H9 (cell line): ENCODE measurements around the gene PCDHA1. TPM values are rescaled to one million over a fixed set of nuclear protein-coding genes. Genes with fewer than 3 reads are reported as not detected.

ENCODE experiments used
- DNase-seq: peaks from one replicate; pipeline ENCODE4 v3.0.0-alpha.2; 2017
- H2AFZ ChIP-seq: one replicate; pipeline ENCODE4 v1.6.1; 2013; ENCODE audit warnings: mild to moderate bottlenecking, low read length, control low read depth, moderate library complexity
- H2AK5ac ChIP-seq: 2 replicates; pipeline ENCODE4 v1.6.1; 2013; ENCODE audit warnings: low read length, control low read depth, mixed read lengths; ENCODE audit not compliant: insufficient read length
- H2BK120ac ChIP-seq: one replicate; pipeline ENCODE4 v1.6.1; 2013; ENCODE audit warnings: low read depth, mild to moderate bottlenecking, low read length, control low read depth, inconsistent platforms; ENCODE audit not compliant: poor library complexity, severe bottlenecking
- H2BK12ac ChIP-seq: 2 replicates; pipeline ENCODE4 v1.6.1; 2013; ENCODE audit warnings: low read length, control low read depth, mixed read lengths, low read depth; ENCODE audit not compliant: insufficient read length
- H2BK15ac ChIP-seq: 2 replicates; pipeline ENCODE4 v1.6.1; 2013; ENCODE audit warnings: low read depth, low read length, control low read depth
- H2BK20ac ChIP-seq: one replicate; pipeline ENCODE4 v1.6.1; 2013; ENCODE audit warnings: low read depth, mild to moderate bottlenecking, low read length, control low read depth, inconsistent platforms; ENCODE audit not compliant: poor library complexity, severe bottlenecking
- H2BK5ac ChIP-seq: 2 replicates; pipeline ENCODE4 v1.6.1; 2013; ENCODE audit warnings: low read length, control low read depth, mixed read lengths; ENCODE audit not compliant: insufficient read length
- H3K14ac ChIP-seq: 2 replicates; pipeline ENCODE4 v1.6.1; 2013; ENCODE audit warnings: low read length, control low read depth; ENCODE audit not compliant: insufficient read depth
- H3K18ac ChIP-seq: 2 replicates; pipeline ENCODE4 v1.6.1; 2013; ENCODE audit warnings: low read depth, mild to moderate bottlenecking, mixed read lengths, low read length, control low read depth; ENCODE audit not compliant: insufficient read length
- H3K23ac ChIP-seq: 2 replicates; pipeline ENCODE4 v1.6.1; 2013; ENCODE audit warnings: low read length, control low read depth, mixed read lengths, low read depth; ENCODE audit not compliant: insufficient read length
- H3K23me2 ChIP-seq: 2 replicates; pipeline ENCODE4 v1.6.1; 2013; ENCODE audit warnings: low read depth, mild to moderate bottlenecking, mixed read lengths, low read length, control low read depth; ENCODE audit not compliant: insufficient read length, poor library complexity, severe bottlenecking
- H3K27ac ChIP-seq: 2 replicates; pipeline ENCODE4 v1.5.1; 2013; ENCODE audit warnings: low read length, control low read depth, mixed read lengths, low read depth; ENCODE audit not compliant: insufficient read length
- H3K27me3 ChIP-seq: 2 replicates; pipeline ENCODE4 v1.6.1; 2013; ENCODE audit warnings: low read length, control low read depth, inconsistent platforms; ENCODE audit not compliant: insufficient read depth
- H3K4ac ChIP-seq: 2 replicates; pipeline ENCODE4 v1.6.1; 2013; ENCODE audit warnings: low read depth, mild to moderate bottlenecking, control low read depth, inconsistent platforms, low read length, moderate library complexity
- H3K4me1 ChIP-seq: 2 replicates; pipeline ENCODE4 v1.6.1; 2013; ENCODE audit warnings: low read length, control low read depth, inconsistent platforms; ENCODE audit not compliant: insufficient read depth
- H3K4me2 ChIP-seq: 2 replicates; pipeline ENCODE4 v1.6.1; 2013; ENCODE audit warnings: low read length, control low read depth, mixed read lengths; ENCODE audit not compliant: insufficient read length, insufficient read depth
- H3K56ac ChIP-seq: 2 replicates; pipeline ENCODE4 v1.6.1; 2013; ENCODE audit warnings: low read depth, mild to moderate bottlenecking, mixed read lengths, low read length, control low read depth; ENCODE audit not compliant: insufficient read length
- H3K79me1 ChIP-seq: 2 replicates; pipeline ENCODE4 v1.6.1; 2013; ENCODE audit warnings: low read depth, mild to moderate bottlenecking, moderate library complexity, low read length, control low read depth, inconsistent platforms; ENCODE audit not compliant: insufficient read depth, poor library complexity, severe bottlenecking
- H3K79me2 ChIP-seq: 2 replicates; pipeline ENCODE4 v1.6.1; 2013; ENCODE audit warnings: low read length, control low read depth, inconsistent platforms; ENCODE audit not compliant: insufficient read depth
- H3K9ac ChIP-seq: 2 replicates; pipeline ENCODE4 v1.6.1; 2013; ENCODE audit warnings: low read length, control low read depth, mixed read lengths; ENCODE audit not compliant: insufficient read length; ENCODE audit errors: extremely low read depth
- H3K9me3 ChIP-seq: one replicate; pipeline ENCODE4 v1.6.1; 2013; ENCODE audit warnings: low read depth, low read length, inconsistent platforms; ENCODE audit not compliant: control insufficient read depth
- H3T11ph ChIP-seq: one replicate; pipeline ENCODE4 v1.6.1; 2013; ENCODE audit warnings: mild to moderate bottlenecking, low read length, control low read depth, inconsistent platforms
- H4K20me1 ChIP-seq: one replicate; pipeline ENCODE4 v1.6.1; 2013; ENCODE audit not compliant: control insufficient read depth, insufficient read length, insufficient read depth
- H4K5ac ChIP-seq: 2 replicates; pipeline ENCODE4 v1.6.1; 2013; ENCODE audit warnings: low read depth, mild to moderate bottlenecking, mixed read lengths, low read length, control low read depth; ENCODE audit not compliant: insufficient read length
- H4K8ac ChIP-seq: replicated peaks from 2 replicates; pipeline ENCODE4 v1.6.1; 2013; ENCODE audit warnings: low read length, control low read depth, mixed read lengths, low read depth; ENCODE audit not compliant: insufficient read length
- H4K91ac ChIP-seq: 2 replicates; pipeline ENCODE4 v1.6.1; 2013; ENCODE audit warnings: low read depth, mild to moderate bottlenecking, moderate library complexity, mixed read lengths, low read length, control low read depth; ENCODE audit not compliant: insufficient read length
- H3K27ac Mint-ChIP-seq, 3 experiments: 2 replicates in 2 of 3; 3 replicates in 1 of 3; pipeline ENCODE4 v1.8.0; 2020 to 2021; ENCODE audit warnings: mixed read lengths in 3 of 3, mild to moderate bottlenecking in 1 of 3, moderate library complexity in 1 of 3
- H3K27me3 Mint-ChIP-seq: 2 replicates; pipeline ENCODE4 v1.8.0; 2021; ENCODE audit warnings: low read depth, mild to moderate bottlenecking, moderate library complexity, mixed read lengths
- H3K36me3 Mint-ChIP-seq, 3 experiments: 2 replicates in 2 of 3; 3 replicates in 1 of 3; pipeline ENCODE4 v1.8.0; 2020 to 2021; ENCODE audit warnings: low read depth in 3 of 3, mixed read lengths in 3 of 3; ENCODE audit not compliant: insufficient read depth in 1 of 3
- H3K4me1 Mint-ChIP-seq, 2 experiments: 2 replicates each; pipeline ENCODE4 v1.8.0; 2020; ENCODE audit warnings: mixed read lengths in 2 of 2
- H3K4me3 Mint-ChIP-seq, 2 experiments: 2 replicates in 1 of 2; 3 replicates in 1 of 2; pipeline ENCODE4 v1.8.0; 2020 to 2021; ENCODE audit warnings: mild to moderate bottlenecking in 2 of 2, mixed read lengths in 2 of 2, moderate library complexity in 1 of 2
- H3K9me3 Mint-ChIP-seq, 2 experiments: 2 replicates in 1 of 2; 3 replicates in 1 of 2; pipeline ENCODE4 v1.8.0; 2020; ENCODE audit warnings: mild to moderate bottlenecking in 2 of 2, mixed read lengths in 2 of 2, moderate library complexity in 1 of 2
- CTCF ChIP-seq: fragments of 200-600 bp; sonication (generic); conservative IDR thresholded peaks from 3 replicates; pipeline ENCODE4 v1.8.0; 2021; ENCODE audit warnings: antibody characterized with exemption, mild to moderate bottlenecking
- WGBS: extraction: QIAGEN DNeasy Blood & Tissue Kit; methylation state at CpG from one replicate; pipeline ENCODE4 v1.1.7; 2013; ENCODE audit warnings: missing lambda C conversion rate, low lambda C conversion rate, mixed read lengths; ENCODE audit not compliant: insufficient read length; ENCODE audit errors: extremely low coverage; 5-methylcytosine and 5-hydroxymethylcytosine counted together
- total RNA-seq: library from RNA; stranded (reverse); gene quantifications from 2 replicates; pipeline ENCODE4 v1.2.1, GENCODE V29; 2021

Gene PCDHA1
- total RNA-seq, 1 experiment from 2014 or later: 0.61 TPM

GRCh38 chr5:140992828-140993227 is 206.9 kb downstream of the PCDHA1 start:
- H3K4me2 ChIP-seq: no peak overlapping the region
- H3K4me3 Mint-ChIP-seq: no peak overlapping the region
- no peak overlapping the region for H4K5ac ChIP-seq
- no peaks in the 10 kb centered on the region for H3K23me2 ChIP-seq
- no peak overlapping the region for H3K23ac ChIP-seq
- H3K4ac ChIP-seq: no peak overlapping the region
- no peak overlapping the region for H2BK12ac ChIP-seq
- no peak overlapping the region for H3K14ac ChIP-seq
- H3K79me1 ChIP-seq: no peaks in the 10 kb centered on the region
- no peak overlapping the region for H4K91ac ChIP-seq
- H3K4me1 ChIP-seq: peaks cover 16% of the 10 kb centered on the region
- no peaks in the 10 kb centered on the region for H3K79me2 ChIP-seq
- no peak for TF ChIP-seq CTCF
- no peak overlapping the region for H2BK20ac ChIP-seq
- H4K20me1 ChIP-seq: no peaks in the 10 kb centered on the region
- H4K8ac ChIP-seq: no peak overlapping the region
- no peak overlapping the region for H3K18ac ChIP-seq
- H3T11ph ChIP-seq: no peak overlapping the region
- no peak overlapping the region for H2AK5ac ChIP-seq
- H2AFZ ChIP-seq: no peak overlapping the region
- no peaks in the 10 kb centered on the region for H3K27me3 ChIP-seq
- DNase-seq: no peak
- H3K9ac ChIP-seq: no peak overlapping the region
- H3K4me1 Mint-ChIP-seq: peaks cover 33 to 34% of the 10 kb centered on the region in 2 experiments
- no peaks in the 10 kb centered on the region for H3K27me3 Mint-ChIP-seq
- no peak overlapping the region for H3K27ac ChIP-seq
- no CpG with 5 or more reads among the region's 2 CpGs for WGBS
- H3K27ac Mint-ChIP-seq: peak overlapping the region in 1 of 3 experiments; percentile 25; a peak in 2 of 7 replicates
- H3K9me3 Mint-ChIP-seq: no peaks in the 10 kb centered on the region
- H3K9me3 ChIP-seq: no peaks in the 10 kb centered on the region
- H2BK120ac ChIP-seq: no peak overlapping the region
- H3K36me3 Mint-ChIP-seq: no peaks in the 10 kb centered on the region
- no peak overlapping the region for H3K56ac ChIP-seq
- H2BK15ac ChIP-seq: no peak overlapping the region
- no peak overlapping the region for H2BK5ac ChIP-seq
